H9 (cell line): ENCODE measurements around the gene MFAP3. TPM values are rescaled to one million over a fixed set of nuclear protein-coding genes. Genes with fewer than 3 reads are reported as not detected.

Experiments
- DNase-seq: peaks from one replicate; pipeline ENCODE4 v3.0.0-alpha.2; 2017
- H2AFZ ChIP-seq: one replicate; pipeline ENCODE4 v1.6.1; 2013; ENCODE audit warnings: mild to moderate bottlenecking, low read length, control low read depth, moderate library complexity
- H2AK5ac ChIP-seq: 2 replicates; pipeline ENCODE4 v1.6.1; 2013; ENCODE audit warnings: low read length, control low read depth, mixed read lengths; ENCODE audit not compliant: insufficient read length
- H2BK120ac ChIP-seq: one replicate; pipeline ENCODE4 v1.6.1; 2013; ENCODE audit warnings: low read depth, mild to moderate bottlenecking, low read length, control low read depth, inconsistent platforms; ENCODE audit not compliant: poor library complexity, severe bottlenecking
- H2BK12ac ChIP-seq: 2 replicates; pipeline ENCODE4 v1.6.1; 2013; ENCODE audit warnings: low read length, control low read depth, mixed read lengths, low read depth; ENCODE audit not compliant: insufficient read length
- H2BK15ac ChIP-seq: 2 replicates; pipeline ENCODE4 v1.6.1; 2013; ENCODE audit warnings: low read depth, low read length, control low read depth
- H2BK20ac ChIP-seq: one replicate; pipeline ENCODE4 v1.6.1; 2013; ENCODE audit warnings: low read depth, mild to moderate bottlenecking, low read length, control low read depth, inconsistent platforms; ENCODE audit not compliant: poor library complexity, severe bottlenecking
- H2BK5ac ChIP-seq: 2 replicates; pipeline ENCODE4 v1.6.1; 2013; ENCODE audit warnings: low read length, control low read depth, mixed read lengths; ENCODE audit not compliant: insufficient read length
- H3K14ac ChIP-seq: 2 replicates; pipeline ENCODE4 v1.6.1; 2013; ENCODE audit warnings: low read length, control low read depth; ENCODE audit not compliant: insufficient read depth
- H3K18ac ChIP-seq: 2 replicates; pipeline ENCODE4 v1.6.1; 2013; ENCODE audit warnings: low read depth, mild to moderate bottlenecking, mixed read lengths, low read length, control low read depth; ENCODE audit not compliant: insufficient read length
- H3K23ac ChIP-seq: 2 replicates; pipeline ENCODE4 v1.6.1; 2013; ENCODE audit warnings: low read length, control low read depth, mixed read lengths, low read depth; ENCODE audit not compliant: insufficient read length
- H3K23me2 ChIP-seq: 2 replicates; pipeline ENCODE4 v1.6.1; 2013; ENCODE audit warnings: low read depth, mild to moderate bottlenecking, mixed read lengths, low read length, control low read depth; ENCODE audit not compliant: insufficient read length, poor library complexity, severe bottlenecking
- H3K27ac ChIP-seq: 2 replicates; pipeline ENCODE4 v1.5.1; 2013; ENCODE audit warnings: low read length, control low read depth, mixed read lengths, low read depth; ENCODE audit not compliant: insufficient read length
- H3K27me3 ChIP-seq: 2 replicates; pipeline ENCODE4 v1.6.1; 2013; ENCODE audit warnings: low read length, control low read depth, inconsistent platforms; ENCODE audit not compliant: insufficient read depth
- H3K4ac ChIP-seq: 2 replicates; pipeline ENCODE4 v1.6.1; 2013; ENCODE audit warnings: low read depth, mild to moderate bottlenecking, control low read depth, inconsistent platforms, low read length, moderate library complexity
- H3K4me1 ChIP-seq: 2 replicates; pipeline ENCODE4 v1.6.1; 2013; ENCODE audit warnings: low read length, control low read depth, inconsistent platforms; ENCODE audit not compliant: insufficient read depth
- H3K4me2 ChIP-seq: 2 replicates; pipeline ENCODE4 v1.6.1; 2013; ENCODE audit warnings: low read length, control low read depth, mixed read lengths; ENCODE audit not compliant: insufficient read length, insufficient read depth
- H3K56ac ChIP-seq: 2 replicates; pipeline ENCODE4 v1.6.1; 2013; ENCODE audit warnings: low read depth, mild to moderate bottlenecking, mixed read lengths, low read length, control low read depth; ENCODE audit not compliant: insufficient read length
- H3K79me1 ChIP-seq: 2 replicates; pipeline ENCODE4 v1.6.1; 2013; ENCODE audit warnings: low read depth, mild to moderate bottlenecking, moderate library complexity, low read length, control low read depth, inconsistent platforms; ENCODE audit not compliant: insufficient read depth, poor library complexity, severe bottlenecking
- H3K79me2 ChIP-seq: 2 replicates; pipeline ENCODE4 v1.6.1; 2013; ENCODE audit warnings: low read length, control low read depth, inconsistent platforms; ENCODE audit not compliant: insufficient read depth
- H3K9ac ChIP-seq: 2 replicates; pipeline ENCODE4 v1.6.1; 2013; ENCODE audit warnings: low read length, control low read depth, mixed read lengths; ENCODE audit not compliant: insufficient read length; ENCODE audit errors: extremely low read depth
- H3K9me3 ChIP-seq: one replicate; pipeline ENCODE4 v1.6.1; 2013; ENCODE audit warnings: low read depth, low read length, inconsistent platforms; ENCODE audit not compliant: control insufficient read depth
- H3T11ph ChIP-seq: one replicate; pipeline ENCODE4 v1.6.1; 2013; ENCODE audit warnings: mild to moderate bottlenecking, low read length, control low read depth, inconsistent platforms
- H4K20me1 ChIP-seq: one replicate; pipeline ENCODE4 v1.6.1; 2013; ENCODE audit not compliant: control insufficient read depth, insufficient read length, insufficient read depth
- H4K5ac ChIP-seq: 2 replicates; pipeline ENCODE4 v1.6.1; 2013; ENCODE audit warnings: low read depth, mild to moderate bottlenecking, mixed read lengths, low read length, control low read depth; ENCODE audit not compliant: insufficient read length
- H4K8ac ChIP-seq: replicated peaks from 2 replicates; pipeline ENCODE4 v1.6.1; 2013; ENCODE audit warnings: low read length, control low read depth, mixed read lengths, low read depth; ENCODE audit not compliant: insufficient read length
- H4K91ac ChIP-seq: 2 replicates; pipeline ENCODE4 v1.6.1; 2013; ENCODE audit warnings: low read depth, mild to moderate bottlenecking, moderate library complexity, mixed read lengths, low read length, control low read depth; ENCODE audit not compliant: insufficient read length
- H3K27ac Mint-ChIP-seq, 3 experiments: 2 replicates in 2 of 3; 3 replicates in 1 of 3; pipeline ENCODE4 v1.8.0; 2020 to 2021; ENCODE audit warnings: mixed read lengths in 3 of 3, mild to moderate bottlenecking in 1 of 3, moderate library complexity in 1 of 3
- H3K27me3 Mint-ChIP-seq: 2 replicates; pipeline ENCODE4 v1.8.0; 2021; ENCODE audit warnings: low read depth, mild to moderate bottlenecking, moderate library complexity, mixed read lengths
- H3K36me3 Mint-ChIP-seq, 3 experiments: 2 replicates in 2 of 3; 3 replicates in 1 of 3; pipeline ENCODE4 v1.8.0; 2020 to 2021; ENCODE audit warnings: low read depth in 3 of 3, mixed read lengths in 3 of 3; ENCODE audit not compliant: insufficient read depth in 1 of 3
- H3K4me1 Mint-ChIP-seq, 2 experiments: 2 replicates each; pipeline ENCODE4 v1.8.0; 2020; ENCODE audit warnings: mixed read lengths in 2 of 2
- H3K4me3 Mint-ChIP-seq, 2 experiments: 2 replicates in 1 of 2; 3 replicates in 1 of 2; pipeline ENCODE4 v1.8.0; 2020 to 2021; ENCODE audit warnings: mild to moderate bottlenecking in 2 of 2, mixed read lengths in 2 of 2, moderate library complexity in 1 of 2
- H3K9me3 Mint-ChIP-seq, 2 experiments: 2 replicates in 1 of 2; 3 replicates in 1 of 2; pipeline ENCODE4 v1.8.0; 2020; ENCODE audit warnings: mild to moderate bottlenecking in 2 of 2, mixed read lengths in 2 of 2, moderate library complexity in 1 of 2
- CTCF ChIP-seq: fragments of 200-600 bp; sonication (generic); conservative IDR thresholded peaks from 3 replicates; pipeline ENCODE4 v1.8.0; 2021; ENCODE audit warnings: antibody characterized with exemption, mild to moderate bottlenecking
- WGBS: extraction: QIAGEN DNeasy Blood & Tissue Kit; methylation state at CpG from one replicate; pipeline ENCODE4 v1.1.7; 2013; ENCODE audit warnings: missing lambda C conversion rate, low lambda C conversion rate, mixed read lengths; ENCODE audit not compliant: insufficient read length; ENCODE audit errors: extremely low coverage; 5-methylcytosine and 5-hydroxymethylcytosine counted together
- total RNA-seq: library from RNA; stranded (reverse); gene quantifications from 2 replicates; pipeline ENCODE4 v1.2.1, GENCODE V29; 2021

MFAP3 gene
- total RNA-seq, 1 experiment from 2014 or later: 24.5 TPM

GRCh38 chr5:154103233-154103632, 64.5 kb downstream of the MFAP3 start:
- Histone ChIP-seq H2BK12ac (no peak overlapping the region), H3K27me3 (no peaks in the 10 kb centered on the region), H3K4me2 (no peak overlapping the region), H3K18ac (no peak overlapping the region), H3T11ph (no peak overlapping the region), H2BK5ac (no peak overlapping the region), H4K5ac (no peak overlapping the region), H2BK20ac (no peak overlapping the region), H3K27ac (no peak overlapping the region), H3K79me2 (no peaks in the 10 kb centered on the region), H3K9me3 (no peaks in the 10 kb centered on the region), H3K56ac (no peak overlapping the region), H3K23ac (no peak overlapping the region), H3K23me2 (peaks cover 2% of the 10 kb centered on the region), H4K91ac (no peak overlapping the region), H3K4me1 (peaks cover 7% of the 10 kb centered on the region; the same call in 1 of the 2 replicates), H2BK120ac (no peak overlapping the region), H3K79me1 (no peaks in the 10 kb centered on the region), H4K20me1 (no peaks in the 10 kb centered on the region), H2BK15ac (no peak overlapping the region), H2AFZ (no peak overlapping the region), H2AK5ac (no peak overlapping the region), H3K14ac (no peak overlapping the region), H3K4ac (no peak overlapping the region), H4K8ac (no peak overlapping the region), H3K9ac (no peak overlapping the region)
- no peaks in the 10 kb centered on the region; a peak in 1 of 5 replicates for H3K9me3 Mint-ChIP-seq
- peaks cover under 1% of the 10 kb centered on the region; the same call in 1 of the 2 replicates for H3K27me3 Mint-ChIP-seq
- peak overlapping the region in 2 of 3 experiments; percentile 9 to 37; a peak in 2 of 7 replicates for H3K27ac Mint-ChIP-seq
- H3K4me1 Mint-ChIP-seq: peaks cover 20% of the 10 kb centered on the region in 2 experiments
- no peaks in the 10 kb centered on the region; a peak in 1 of 7 replicates for H3K36me3 Mint-ChIP-seq
- no peak for TF ChIP-seq CTCF
- H3K4me3 Mint-ChIP-seq: no peak overlapping the region
- no CpG with 5 or more reads among the region's 4 CpGs for WGBS
- DNase-seq: no peak

Other genes starting within 250 kb of the MFAP3 start
- 11.4 and 12.8 TPM in 2 replicates for gene FAM114A2, start 57 bp upstream of the MFAP3 start, total RNA-seq
- gene GALNT10, start 151.8 kb downstream of the MFAP3 start, total RNA-seq: 15.3 and 15.4 TPM in 2 replicates